ENCODE results near the gene LYSMD4.

The LYSMD4 gene

DNA sequence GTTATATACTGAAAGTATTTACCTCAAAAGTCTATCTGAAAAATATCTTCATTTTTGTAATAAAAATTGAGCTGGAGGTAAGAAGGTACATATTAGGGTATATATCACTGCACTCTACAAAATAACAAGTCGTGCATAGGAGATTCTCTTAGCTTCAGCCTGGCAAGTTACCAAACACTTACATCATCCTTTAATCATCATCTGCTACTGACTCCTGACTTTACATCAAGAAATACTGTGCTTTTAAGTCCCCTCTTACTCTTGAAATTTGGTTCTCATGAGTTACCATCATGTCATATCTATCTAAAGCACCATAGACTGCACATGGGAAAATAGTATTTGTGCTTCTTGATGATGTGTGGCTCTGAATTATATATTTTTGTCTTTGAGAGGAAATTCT lies 50.8 kb downstream of the LYSMD4 start:
- TF ChIP-seq JUND (IDR thresholded peaks at IDR 0.05; ENCODE audit: low read depth), result no peak
- no peak for DNase-seq (ENCODE audit: low read depth in 1 of 2, low spot score in 1 of 2)
- in situ Hi-C loops (cut with HindIII; ENCODE audit: low pct_unique_long_range_greater_than_20kb, low sequenced_read_pairs), result no loop called here

DNA sequence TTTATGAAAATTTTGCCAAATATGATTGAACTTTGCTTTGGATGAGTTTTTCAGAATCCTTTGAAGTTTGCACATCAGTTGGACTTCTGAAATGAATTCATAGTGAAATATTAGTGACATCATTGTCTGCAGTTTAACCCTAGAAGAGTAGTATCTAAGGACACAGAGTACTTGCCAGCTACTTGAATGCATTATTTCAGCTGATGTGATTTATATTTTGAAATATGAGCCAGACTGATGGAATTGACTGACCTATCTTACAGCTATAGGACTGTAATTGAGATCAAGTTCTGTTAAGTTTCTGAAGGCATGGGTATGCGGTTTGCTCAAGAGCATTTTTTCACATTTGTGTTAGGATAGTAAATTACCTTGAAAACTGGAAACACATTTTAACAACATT lies 51.2 kb downstream of the LYSMD4 start:
- in situ Hi-C loops (cut with HindIII; ENCODE audit: low pct_unique_long_range_greater_than_20kb, low sequenced_read_pairs), result no loop called here
- no peak for TF ChIP-seq JUND (IDR thresholded peaks at IDR 0.05; ENCODE audit: low read depth)
- no peak for DNase-seq (ENCODE audit: low read depth in 1 of 2, low spot score in 1 of 2)

DNA sequence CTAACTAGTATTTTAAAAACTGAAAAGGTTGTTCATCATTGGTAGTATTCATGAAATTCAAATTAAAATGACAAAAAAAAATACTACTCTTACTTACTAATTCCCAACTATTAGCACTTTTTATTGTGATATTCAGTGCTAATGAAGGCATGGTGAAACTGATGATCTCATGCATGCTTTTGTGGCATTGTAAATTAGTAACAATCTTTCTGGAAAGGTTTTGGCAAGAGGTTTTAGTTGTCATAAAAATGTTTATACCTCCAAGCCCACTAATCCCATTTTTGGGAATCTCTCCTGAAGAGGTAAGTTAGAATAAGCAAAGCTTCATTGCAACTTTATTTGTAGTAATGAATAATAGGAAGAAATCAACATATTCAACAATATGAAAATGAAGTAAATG lies 53.0 kb downstream of the LYSMD4 start:
- TF ChIP-seq JUND (IDR thresholded peaks at IDR 0.05; ENCODE audit: low read depth), result no peak
- DNase-seq (ENCODE audit: low read depth in 1 of 2, low spot score in 1 of 2), result no peak
- in situ Hi-C loops (cut with HindIII; ENCODE audit: low pct_unique_long_range_greater_than_20kb, low sequenced_read_pairs), result no loop called here

DNA sequence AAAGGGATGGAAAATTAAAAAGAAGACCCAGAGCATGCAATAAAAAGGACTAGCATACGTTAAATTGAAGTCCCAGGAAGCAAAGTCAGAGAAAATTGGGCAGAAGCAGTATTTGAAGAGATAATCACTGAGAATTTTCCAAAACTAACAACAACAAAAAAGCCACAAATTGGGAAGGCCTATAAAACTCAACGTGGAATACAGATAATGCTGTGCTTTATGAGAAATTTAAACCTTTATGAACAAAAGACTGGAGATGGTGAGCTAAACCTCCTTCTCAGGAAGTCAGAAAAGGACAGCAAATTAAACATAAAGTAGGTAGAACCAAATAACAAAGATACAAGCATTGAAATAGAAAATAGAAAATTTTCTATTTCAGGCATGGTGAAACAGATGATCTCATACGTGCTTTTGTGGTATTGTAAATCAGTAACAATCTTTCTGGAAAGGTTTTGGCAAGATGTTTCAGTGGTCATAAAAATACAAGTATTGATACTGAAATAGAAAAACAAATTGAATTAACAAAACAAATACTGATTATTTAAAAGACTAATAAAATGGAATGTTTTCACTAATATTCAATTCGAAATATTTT lies 55.6 kb downstream of the LYSMD4 start:
- no peak for TF ChIP-seq JUND (IDR thresholded peaks at IDR 0.05; ENCODE audit: low read depth)
- no peak for DNase-seq (ENCODE audit: low read depth in 1 of 2, low spot score in 1 of 2)
- in situ Hi-C loops (cut with HindIII; ENCODE audit: low pct_unique_long_range_greater_than_20kb, low sequenced_read_pairs), result no loop called here
